HepG2 (cell line): ENCODE results near the gene WIPF2. TPM values are rescaled to one million over a fixed set of nuclear protein-coding genes. Genes with fewer than 3 reads are reported as not detected.
"Not testable (repeated sequence)": the region's sequence is repeated elsewhere in the genome, so short reads cannot be mapped to it uniquely, and the experiment has no call there.

ENCODE experiments used
- ATAC-seq: fragments of 200-7000 bp; cut with Tn5 transposase; 3 replicates; pipeline ENCODE4 v1.9.1; 2020; ENCODE audit warnings: mild to moderate bottlenecking, moderate library complexity
- BruUV-seq: library from RNA; stranded (reverse); fragments of 400-500 nt; replicated peaks from 2 replicates; lab custom pipeline; 2021; lab: Mats Ljungman, UMichigan
- CTCF ChIA-PET: fragments of 300-600 bp; formaldehyde crosslinking; extraction: SDS; loops from one replicate; lab custom pipeline; 2021; ENCODE audit warnings: low total read pairs, inconsistent platforms, low intra/inter-chr PET ratio; lab: Yijun Ruan, JAX
- POLR2A ChIA-PET: fragments of 350-600 bp; sonication (Branson Sonifier 250); formaldehyde crosslinking; loops from one replicate; lab custom pipeline; 2020; ENCODE audit warnings: antibody characterized with exemption, inconsistent platforms; lab: Yijun Ruan, JAX
- DNase-seq: peaks from one replicate; pipeline ENCODE4 v3.0.0-alpha.2; 2015; ENCODE audit warnings: low spot score
- FAIRE-seq: peaks from 3 replicates; lab custom pipeline; 2011; peaks lifted over from hg19 to GRCh38; lab: Jason Lieb, UNC
- H2AFZ ChIP-seq: one replicate; pipeline ENCODE4 v1.6.1; 2011; ENCODE audit warnings: low read length, inconsistent platforms
- H3K27ac ChIP-seq: fragments of 300-600 bp; 3 replicates; pipeline ENCODE4 v1.8.0; 2011; ENCODE audit warnings: mixed run types, mild to moderate bottlenecking, mixed read lengths, low read length, inconsistent platforms; ENCODE audit not compliant: insufficient read depth; ENCODE audit errors: extremely low read length
- H3K27me3 ChIP-seq, 2 experiments: fragments of 200-600 bp in 1 of 2; 2 replicates in 1 of 2; 3 replicates in 1 of 2; pipeline versions ENCODE4 v1.6.0 to v1.8.0; 2011; ENCODE audit warnings: low read length in 2 of 2, mild to moderate bottlenecking in 2 of 2, moderate library complexity in 2 of 2, inconsistent platforms in 1 of 2; ENCODE audit not compliant: insufficient read depth in 2 of 2, control insufficient read depth in 1 of 2
- H3K36me3 ChIP-seq, 2 experiments: fragments of 200-600 bp in 1 of 2; replicated peaks in 1 of 2; 2 replicates in 1 of 2; 3 replicates in 1 of 2; pipeline versions ENCODE4 v1.5.1 to v1.8.0; 2011; ENCODE audit warnings: low read length in 2 of 2, inconsistent platforms in 1 of 2; ENCODE audit not compliant: insufficient read depth in 2 of 2, control insufficient read depth in 1 of 2
- H3K4me1 ChIP-seq: 2 replicates; pipeline ENCODE4 v1.5.1; 2012; ENCODE audit warnings: low read length, inconsistent platforms; ENCODE audit not compliant: insufficient read depth
- H3K4me2 ChIP-seq: 2 replicates; pipeline ENCODE4 v1.6.0; 2011; ENCODE audit warnings: low read depth, low read length, inconsistent platforms
- H3K4me3 ChIP-seq, 3 experiments: fragments of 200-600 bp in 1 of 3; sonication (generic), shearing (Covaris generic) in 1 of 3; replicated peaks in 1 of 3; 2 replicates each; pipeline ENCODE4 v1.5.1; 2011 to 2016; ENCODE audit warnings: low read length in 3 of 3, inconsistent platforms in 2 of 3, low read depth in 2 of 3, mild to moderate bottlenecking in 2 of 3, control low read depth in 1 of 3, mixed read lengths in 1 of 3; ENCODE audit not compliant: insufficient read depth in 1 of 3
- H3K79me2 ChIP-seq: one replicate; pipeline ENCODE4 v1.6.1; 2011; ENCODE audit warnings: low read length, inconsistent platforms; ENCODE audit not compliant: insufficient read depth
- H3K9ac ChIP-seq: 2 replicates; pipeline ENCODE4 v1.6.0; 2011; ENCODE audit warnings: mild to moderate bottlenecking, low read depth, low read length, inconsistent platforms; ENCODE audit not compliant: insufficient read depth
- H3K9me3 ChIP-seq: 2 replicates; pipeline ENCODE4 v1.5.1; 2012; ENCODE audit warnings: mild to moderate bottlenecking, low read length
- H4K20me1 ChIP-seq: 2 replicates; pipeline ENCODE4 v1.6.0; 2011; ENCODE audit warnings: inconsistent platforms, mild to moderate bottlenecking, low read length, moderate library complexity; ENCODE audit not compliant: insufficient read depth
- MAFF ChIP-seq: IDR thresholded peaks from 2 replicates; pipeline ENCODE4 v1.6.1; 2011; ENCODE audit warnings: low read depth, low read length, improper control_type of control experiment
- MAFK ChIP-seq, 2 experiments: IDR thresholded peaks in 1 of 2; conservative IDR thresholded peaks in 1 of 2; 2 replicates each; pipeline ENCODE4 v1.6.1; 2011; ENCODE audit warnings: improper control_type of control experiment in 2 of 2, low read length in 2 of 2
- RFXANK ChIP-seq: IDR thresholded peaks from 2 replicates; pipeline ENCODE4 v1.6.1; 2016
- ZIK1 ChIP-seq: sonication (generic); formaldehyde crosslinking; IDR thresholded peaks from 2 replicates; pipeline ENCODE4 v1.5.0; 2020; ENCODE audit warnings: mild to moderate bottlenecking, low read depth, missing genetic modification reagents, borderline replicate concordance
- WGBS: methylation state at CpG from one replicate; pipeline ENCODE4 v1.1.6; 2017; ENCODE audit warnings: low lambda C conversion rate; 5-methylcytosine and 5-hydroxymethylcytosine counted together
- in situ Hi-C: cut with HindIII; loops from 2 replicates; pipeline ENCODE4 v1.10.0; 2017; ENCODE audit warnings: low pct_unique_long_range_greater_than_20kb; ENCODE audit not compliant: extremely low pct_ligation_motif_present
- intact Hi-C: fragments of 100-400 bp; cut with micrococcal nuclease; formaldehyde crosslinking; loops from one replicate; pipeline ENCODE4 v1.10.0; 2022; ENCODE audit not compliant: unreplicated experiment
- polyA plus RNA-seq, 8 experiments: library from polyadenylated mRNA; depleted of rRNA in 3 of 8; stranded (reverse) in 7 of 8; unstranded in 1 of 8; fragments of >200 nt; fragmentation: Illumina TruSeq in 4 of 8; extraction: Trizol in 4 of 8; gene quantifications; 2 replicates each; pipeline versions ENCODE4 v1.2.1 to v1.2.3, GENCODE V29; 2011 to 2016; ENCODE audit warnings: low read depth in 4 of 8, missing spikeins in 1 of 8, mixed read lengths in 1 of 8; ENCODE audit not compliant: insufficient read depth in 1 of 8
- total RNA-seq, 5 experiments: library from RNA; depleted of rRNA; stranded (reverse); fragments of >200 nt; fragmentation: Illumina TruSeq; extraction: Trizol; gene quantifications; 2 replicates each; pipeline ENCODE4 v1.2.3, GENCODE V29; 2016; ENCODE audit warnings: low read depth in 1 of 5

WIPF2 gene
- total and polyA plus RNA-seq, 2 of the 13 experiments (the other 11 are each of a cell fraction or from before 2014, with no cell fraction given), result 7.2 to 10.8 TPM

GRCh38 chr17:40224718-40225550 is 5.8 kb downstream of the WIPF2 start:
- in situ Hi-C loops, result no loop called here
- WGBS, result 98% methylated on average over 5 of the region's 5 CpGs
- Histone ChIP-seq H2AFZ (no peak overlapping the region), H3K27me3 (no peaks in the 10 kb centered on the region; a peak in 1 of 5 replicates), H3K9ac (no peak overlapping the region), H3K27ac (no peak overlapping the region), H3K79me2 (peaks cover 57% of the 10 kb centered on the region), H3K4me3 (no peak overlapping the region), H3K4me1 (peaks cover 19% of the 10 kb centered on the region), H3K36me3 (peaks cover 3 to 17% of the 10 kb centered on the region in 2 experiments; a peak in 4 of 5 replicates), H4K20me1 (no peaks in the 10 kb centered on the region), H3K4me2 (no peak overlapping the region), H3K9me3 (no peaks in the 10 kb centered on the region)
- peak; percentile 44 for FAIRE-seq
- BruUV-seq, result TSS peak; percentile 12
- ChIA-PET CTCF (no interaction called here), POLR2A (interaction anchor here (0.7 kb wide), 1 partner anchor 17 kb away, joined by 3 read pairs; no protein-coding TSS in a partner anchor)
- TF ChIP-seq MAFF, result peak; percentile 65
- TF ChIP-seq RFXANK (CRISPR knock-in tag), result no peak
- no peak for TF ChIP-seq ZIK1
- peak; percentile 53 to 74; a peak in 3 of 4 replicates for TF ChIP-seq MAFK (conservative IDR thresholded peaks at IDR 0.05 in 1 of 2, IDR thresholded peaks at IDR 0.05 in 1 of 2; ENCODE audit: low read length in 2 of 2)
- intact Hi-C loops, result no loop called here
- no peak for DNase-seq
- ATAC-seq, result no peak

GRCh38 chr17:40229146-40229545 is 10.0 kb downstream of the WIPF2 start:
- Histone ChIP-seq H3K36me3 (peaks cover 12 to 39% of the 10 kb centered on the region in 2 experiments), H3K79me2 (peaks cover 47% of the 10 kb centered on the region)
- H3K4me1 ChIP-seq, FAIRE-seq, H3K27ac ChIP-seq, intact Hi-C loops, H3K4me2 ChIP-seq, H3K4me3 ChIP-seq, BruUV-seq, ATAC-seq, CTCF ChIA-PET, H3K9ac ChIP-seq, in situ Hi-C loops, DNase-seq, POLR2A ChIA-PET, H4K20me1 ChIP-seq, H3K9me3 ChIP-seq, H3K27me3 ChIP-seq, H2AFZ ChIP-seq: not testable (repeated sequence)
- 96% methylated on average over 14 of the region's 14 CpGs for WGBS
